ENCODE measurements around the gene C5. TPM values are rescaled to one million over a fixed set of nuclear protein-coding genes. Genes with fewer than 3 reads are reported as not detected.
A peak's percentile ranks its signal among the peaks of the same experiment; 100 is the strongest.

Gene C5
- total RNA-seq, 1 donor from 2014 or later, result 5.5 TPM

- H3K9ac ChIP-seq, result no peak overlapping the region
- Mint-ChIP-seq H3K4me3 (no peak overlapping the region), H3K4me1 (no peaks in the 10 kb centered on the region), H3K27ac (no peak overlapping the region), H3K36me3 (no peaks in the 10 kb centered on the region), H3K27me3 (ENCODE audit: insufficient read depth, low read depth) (no peaks in the 10 kb centered on the region), H3K9me3 (no peaks in the 10 kb centered on the region)
- no peaks in the 10 kb centered on the region for H3F3A ChIP-seq (ENCODE audit: low read depth)
- H3K4me3 ChIP-seq, result no peak overlapping the region
- H3K4me2 ChIP-seq, result no peak overlapping the region
- H4K20me1 ChIP-seq (ENCODE audit: low read depth), result no peaks in the 10 kb centered on the region
- no peaks in the 10 kb centered on the region for H3K9me3 ChIP-seq (ENCODE audit: low read depth)
- no peak for TF ChIP-seq CTCF (IDR thresholded peaks at IDR 0.05)
- TF ChIP-seq EZH2phosphoT487 (IDR thresholded peaks at IDR 0.05), result no peak
- no peak for TF ChIP-seq EZH2 (IDR thresholded peaks at IDR 0.05)
- no peaks in the 10 kb centered on the region for H3K79me2 ChIP-seq (ENCODE audit: low read depth)
- H3K27ac ChIP-seq, result no peak overlapping the region
- H2AFZ ChIP-seq (replicated peaks), result peak overlapping the region; percentile 78
- no peaks in the 10 kb centered on the region for H3K36me3 ChIP-seq
- H3K4me1 ChIP-seq, result no peaks in the 10 kb centered on the region
- no peak for DNase-seq (ENCODE audit: low spot score)
- no peaks in the 10 kb centered on the region for H3K27me3 ChIP-seq
Measured at GRCh38 chr9:120980951-120981350, 69.1 kb downstream of the C5 start.

GRCh38 chr9:120979797-120980196, 70.3 kb downstream of the C5 start:
- Histone ChIP-seq H3F3A (ENCODE audit: low read depth) (no peaks in the 10 kb centered on the region), H3K36me3 (no peaks in the 10 kb centered on the region), H3K4me3 (no peak overlapping the region), H4K20me1 (ENCODE audit: low read depth) (no peaks in the 10 kb centered on the region), H3K9me3 (ENCODE audit: low read depth) (no peaks in the 10 kb centered on the region), H3K9ac (no peak overlapping the region), H3K4me2 (no peak overlapping the region), H2AFZ (replicated peaks) (peak overlapping the region; percentile 69), H3K79me2 (ENCODE audit: low read depth) (no peaks in the 10 kb centered on the region), H3K4me1 (no peaks in the 10 kb centered on the region), H3K27me3 (no peaks in the 10 kb centered on the region), H3K27ac (no peak overlapping the region)
- H3K27me3 Mint-ChIP-seq (ENCODE audit: insufficient read depth, low read depth), result no peaks in the 10 kb centered on the region
- no peaks in the 10 kb centered on the region for H3K9me3 Mint-ChIP-seq
- H3K36me3 Mint-ChIP-seq, result no peaks in the 10 kb centered on the region
- no peak for DNase-seq (ENCODE audit: low spot score)
- H3K4me1 Mint-ChIP-seq, result no peaks in the 10 kb centered on the region
- no peak overlapping the region for H3K27ac Mint-ChIP-seq
- TF ChIP-seq EZH2 (IDR thresholded peaks at IDR 0.05) (no peak), EZH2phosphoT487 (IDR thresholded peaks at IDR 0.05) (no peak), CTCF (IDR thresholded peaks at IDR 0.05) (no peak)
- no peak overlapping the region for H3K4me3 Mint-ChIP-seq

GRCh38 chr9:120978987-120979386, 71.1 kb downstream of the C5 start:
- no peak overlapping the region for H3K4me3 ChIP-seq
- no peak overlapping the region for H3K27ac Mint-ChIP-seq
- no peaks in the 10 kb centered on the region for H3K4me1 ChIP-seq
- H3K79me2 ChIP-seq (ENCODE audit: low read depth), result no peaks in the 10 kb centered on the region
- H3K27me3 Mint-ChIP-seq (ENCODE audit: insufficient read depth, low read depth), result no peaks in the 10 kb centered on the region
- no peak overlapping the region for H3K4me2 ChIP-seq
- TF ChIP-seq EZH2phosphoT487 (IDR thresholded peaks at IDR 0.05) (no peak), EZH2 (IDR thresholded peaks at IDR 0.05) (no peak)
- no peaks in the 10 kb centered on the region for H3K4me1 Mint-ChIP-seq
- no peaks in the 10 kb centered on the region for H3K9me3 ChIP-seq (ENCODE audit: low read depth)
- no peaks in the 10 kb centered on the region for H3K36me3 ChIP-seq
- H3F3A ChIP-seq (ENCODE audit: low read depth), result no peaks in the 10 kb centered on the region
- H3K9ac ChIP-seq, result no peak overlapping the region
- H3K36me3 Mint-ChIP-seq, result no peaks in the 10 kb centered on the region
- H3K27ac ChIP-seq, result no peak overlapping the region
- no peaks in the 10 kb centered on the region for H3K9me3 Mint-ChIP-seq
- no peak overlapping the region for H2AFZ ChIP-seq (replicated peaks)
- no peak overlapping the region for H3K4me3 Mint-ChIP-seq
- H4K20me1 ChIP-seq (ENCODE audit: low read depth), result no peaks in the 10 kb centered on the region
- DNase-seq (ENCODE audit: low spot score), result no peak
- H3K27me3 ChIP-seq, result no peaks in the 10 kb centered on the region

GRCh38 chr9:120977321-120977720, 72.8 kb downstream of the C5 start:
- Histone ChIP-seq H4K20me1 (ENCODE audit: low read depth) (no peaks in the 10 kb centered on the region), H3K27me3 (no peaks in the 10 kb centered on the region), H3F3A (ENCODE audit: low read depth) (no peaks in the 10 kb centered on the region), H3K4me3 (no peak overlapping the region), H3K79me2 (ENCODE audit: low read depth) (no peaks in the 10 kb centered on the region), H3K27ac (no peak overlapping the region), H3K36me3 (no peaks in the 10 kb centered on the region), H3K4me1 (no peaks in the 10 kb centered on the region), H2AFZ (replicated peaks) (no peak overlapping the region), H3K4me2 (no peak overlapping the region), H3K9me3 (ENCODE audit: low read depth) (no peaks in the 10 kb centered on the region), H3K9ac (no peak overlapping the region)
- no peak for DNase-seq (ENCODE audit: low spot score)
- no peaks in the 10 kb centered on the region for H3K36me3 Mint-ChIP-seq
- H3K4me3 Mint-ChIP-seq, result no peak overlapping the region
- no peaks in the 10 kb centered on the region for H3K27me3 Mint-ChIP-seq (ENCODE audit: insufficient read depth, low read depth)
- no peak for TF ChIP-seq CTCF (IDR thresholded peaks at IDR 0.05)
- TF ChIP-seq EZH2phosphoT487 (IDR thresholded peaks at IDR 0.05), result no peak
- no peak for TF ChIP-seq EZH2 (IDR thresholded peaks at IDR 0.05)
- no peak overlapping the region for H3K27ac Mint-ChIP-seq
- H3K9me3 Mint-ChIP-seq, result no peaks in the 10 kb centered on the region
- H3K4me1 Mint-ChIP-seq, result no peaks in the 10 kb centered on the region
